OCI-LY7 (cell line): ENCODE data around the gene RBBP8. TPM values are rescaled to one million over a fixed set of nuclear protein-coding genes. Genes with fewer than 3 reads are reported as not detected.

Experiments
- BruUV-seq: library from RNA; stranded (reverse); fragments of 400-500 nt; replicated peaks from 2 replicates; lab custom pipeline; 2021; lab: Mats Ljungman, UMichigan
- CTCF ChIA-PET: fragments of 300-600 bp; sonication (Branson Sonifier 250); formaldehyde crosslinking; loops from one replicate; lab custom pipeline; 2022; ENCODE audit warnings: antibody characterized with exemption; ENCODE audit not compliant: unreplicated experiment; lab: Charles Lee
- POLR2A ChIA-PET: fragments of 300-600 bp; sonication (Branson Sonifier 250); formaldehyde crosslinking; loops from one replicate; lab custom pipeline; 2022; ENCODE audit warnings: antibody characterized with exemption; lab: Charles Lee
- DNase-seq: peaks from one replicate; pipeline ENCODE4 v3.0.0-alpha.2; 2015; ENCODE audit warnings: low spot score
- H2AFZ ChIP-seq: fragments of 200-600 bp; sonication (generic), shearing (Covaris generic); 2 replicates; pipeline ENCODE4 v1.6.1; 2014; ENCODE audit warnings: mild to moderate bottlenecking, antibody characterized with exemption, low read length, moderate library complexity
- H3K27ac ChIP-seq: fragments of 200-600 bp; sonication (generic); 2 replicates; pipeline ENCODE4 v1.5.1; 2014; ENCODE audit warnings: mixed run types, low read depth, mild to moderate bottlenecking, moderate library complexity, low read length, inconsistent platforms; ENCODE audit not compliant: poor library complexity, severe bottlenecking
- H3K36me3 ChIP-seq: fragments of 200-600 bp; sonication (generic); 2 replicates; pipeline ENCODE4 v1.6.1; 2014; ENCODE audit warnings: mild to moderate bottlenecking, antibody characterized with exemption, low read length, moderate library complexity, mixed read lengths; ENCODE audit not compliant: insufficient read depth
- H3K4me1 ChIP-seq: fragments of 200-600 bp; sonication (generic); 2 replicates; pipeline ENCODE4 v1.5.1; 2014; ENCODE audit warnings: mild to moderate bottlenecking, low read length; ENCODE audit not compliant: insufficient read depth, poor library complexity, severe bottlenecking
- H3K4me2 ChIP-seq: fragments of 200-600 bp; sonication (generic); 2 replicates; pipeline ENCODE4 v1.6.1; 2014; ENCODE audit warnings: mild to moderate bottlenecking, low read length
- H3K4me3 ChIP-seq: fragments of 200-600 bp; sonication (generic); 2 replicates; pipeline ENCODE4 v1.5.1; 2014; ENCODE audit warnings: mild to moderate bottlenecking, low read depth, low read length; ENCODE audit not compliant: poor library complexity, severe bottlenecking
- H3K79me2 ChIP-seq: fragments of 200-600 bp; sonication (generic); 2 replicates; pipeline ENCODE4 v1.6.1; 2016; ENCODE audit warnings: low read depth, mild to moderate bottlenecking, low read length, moderate library complexity, mixed read lengths; ENCODE audit not compliant: insufficient read depth
- H3K9me2 ChIP-seq: fragments of 200-600 bp; sonication (generic); 2 replicates; pipeline ENCODE4 v1.6.1; 2016; ENCODE audit warnings: mild to moderate bottlenecking, low read length, mixed read lengths; ENCODE audit not compliant: insufficient read depth
- H3K9me3 ChIP-seq: fragments of 200-600 bp; sonication (generic); 2 replicates; pipeline ENCODE4 v1.6.1; 2014; ENCODE audit warnings: mild to moderate bottlenecking, mixed run types, low read length, mixed read lengths
- H4K20me1 ChIP-seq: fragments of 200-600 bp; sonication (generic); 2 replicates; pipeline ENCODE4 v1.6.1; 2014; ENCODE audit warnings: mild to moderate bottlenecking, antibody characterized with exemption, low read length, moderate library complexity, mixed read lengths; ENCODE audit not compliant: insufficient read depth
- EZH2phosphoT487 ChIP-seq: fragments of 200-600 bp; sonication (generic); IDR thresholded peaks from 2 replicates; pipeline ENCODE4 v1.6.1; 2018; ENCODE audit warnings: low read depth, borderline replicate concordance, mild to moderate bottlenecking, mixed run types, antibody characterized with exemption, low read length, moderate library complexity, mixed read lengths
- intact Hi-C: fragments of 100-400 bp; cut with micrococcal nuclease; formaldehyde crosslinking; loops from one replicate; pipeline ENCODE4 v1.10.0; 2022; ENCODE audit not compliant: unreplicated experiment
- total RNA-seq, 2 experiments: library from RNA; depleted of rRNA in 1 of 2; stranded (reverse); fragments of >200 nt in 1 of 2; shearing (Covaris generic) in 1 of 2; gene quantifications; 2 replicates each; pipeline ENCODE4 v1.2.3, GENCODE V29; 2014 to 2022
- TF ChIP-seq, protein P1 (sequence below): fragments of 200-600 bp; sonication (generic); conservative IDR thresholded peaks from 2 replicates; pipeline ENCODE4 v1.5.1; 2014; ENCODE audit warnings: mild to moderate bottlenecking, antibody characterized with exemption, low read length, moderate library complexity, mixed read lengths

RBBP8 gene
- total RNA-seq, 2 experiments from 2014 or later: 51.0 to 86.0 TPM

DNA sequence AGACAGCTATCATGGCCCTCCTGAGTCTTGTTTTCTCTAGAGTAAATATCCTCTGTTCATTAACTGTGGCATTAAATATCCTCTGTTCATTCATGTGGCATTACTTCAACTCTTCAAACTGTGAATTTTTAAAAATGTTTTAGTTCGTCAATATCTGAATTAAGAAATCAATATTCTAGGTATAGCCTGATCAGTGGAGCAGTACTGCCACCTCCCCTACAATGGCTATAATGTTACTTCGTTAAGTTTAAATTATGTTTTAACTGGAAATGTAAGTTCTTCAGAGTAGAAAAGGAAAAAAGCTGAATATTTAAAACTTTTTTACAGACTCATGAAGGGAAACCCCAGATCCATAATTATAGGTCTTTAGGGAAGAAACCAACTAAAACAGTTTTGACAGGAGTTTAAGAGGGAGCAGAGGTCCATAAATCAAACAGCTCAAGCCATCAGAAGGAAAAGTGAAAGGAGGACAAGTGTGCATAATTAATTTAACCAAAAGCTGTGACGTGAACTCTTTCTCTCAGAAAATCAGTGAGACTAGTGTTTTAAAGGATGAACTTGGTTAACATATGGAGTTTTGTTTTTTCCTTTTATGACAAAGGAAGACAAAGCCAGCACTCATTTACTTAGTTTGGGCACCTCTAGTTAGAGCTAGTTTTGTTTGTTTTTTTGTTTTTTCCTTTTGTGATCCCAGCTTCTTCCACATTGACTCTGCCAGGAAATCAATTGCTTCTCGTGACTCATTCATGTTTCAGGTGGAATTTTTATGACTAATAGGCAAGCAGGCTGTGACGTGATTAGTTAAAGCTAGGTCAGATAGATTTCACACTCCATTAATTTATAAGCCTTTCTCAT, 44.9 kb downstream of the RBBP8 start:
- H3K9me3 ChIP-seq: no peaks in the 10 kb centered on the region
- ChIA-PET POLR2A (interaction anchor here (0.6 to 2.0 kb wide), 17 partner anchors 9 to 998 kb away, joined by 3 to 24 read pairs (median 3); partner anchors contain the start of gene RBBP8), CTCF (no interaction called here)
- H3K9me2 ChIP-seq: no peaks in the 10 kb centered on the region
- BruUV-seq: TSS peak; percentile 16
- H2AFZ ChIP-seq: no peak overlapping the region
- TF ChIP-seq, protein P1, sequence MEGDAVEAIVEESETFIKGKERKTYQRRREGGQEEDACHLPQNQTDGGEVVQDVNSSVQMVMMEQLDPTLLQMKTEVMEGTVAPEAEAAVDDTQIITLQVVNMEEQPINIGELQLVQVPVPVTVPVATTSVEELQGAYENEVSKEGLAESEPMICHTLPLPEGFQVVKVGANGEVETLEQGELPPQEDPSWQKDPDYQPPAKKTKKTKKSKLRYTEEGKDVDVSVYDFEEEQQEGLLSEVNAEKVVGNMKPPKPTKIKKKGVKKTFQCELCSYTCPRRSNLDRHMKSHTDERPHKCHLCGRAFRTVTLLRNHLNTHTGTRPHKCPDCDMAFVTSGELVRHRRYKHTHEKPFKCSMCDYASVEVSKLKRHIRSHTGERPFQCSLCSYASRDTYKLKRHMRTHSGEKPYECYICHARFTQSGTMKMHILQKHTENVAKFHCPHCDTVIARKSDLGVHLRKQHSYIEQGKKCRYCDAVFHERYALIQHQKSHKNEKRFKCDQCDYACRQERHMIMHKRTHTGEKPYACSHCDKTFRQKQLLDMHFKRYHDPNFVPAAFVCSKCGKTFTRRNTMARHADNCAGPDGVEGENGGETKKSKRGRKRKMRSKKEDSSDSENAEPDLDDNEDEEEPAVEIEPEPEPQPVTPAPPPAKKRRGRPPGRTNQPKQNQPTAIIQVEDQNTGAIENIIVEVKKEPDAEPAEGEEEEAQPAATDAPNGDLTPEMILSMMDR: no peak
- TF ChIP-seq EZH2phosphoT487: no peak
- peaks cover 8% of the 10 kb centered on the region; the same call in 1 of the 2 replicates for H4K20me1 ChIP-seq
- peaks cover 93% of the 10 kb centered on the region for H3K36me3 ChIP-seq
- H3K27ac ChIP-seq: no peak overlapping the region
- H3K4me3 ChIP-seq: no peak overlapping the region
- H3K4me2 ChIP-seq: no peak overlapping the region
- peaks cover 3% of the 10 kb centered on the region; the same call in 1 of the 2 replicates for H3K79me2 ChIP-seq
- no peak for DNase-seq
- intact Hi-C loops: loop anchor here (5.0 kb wide), 1 partner anchor 36 kb away; no protein-coding TSS in a partner anchor
- H3K4me1 ChIP-seq: peaks cover 6% of the 10 kb centered on the region

DNA sequence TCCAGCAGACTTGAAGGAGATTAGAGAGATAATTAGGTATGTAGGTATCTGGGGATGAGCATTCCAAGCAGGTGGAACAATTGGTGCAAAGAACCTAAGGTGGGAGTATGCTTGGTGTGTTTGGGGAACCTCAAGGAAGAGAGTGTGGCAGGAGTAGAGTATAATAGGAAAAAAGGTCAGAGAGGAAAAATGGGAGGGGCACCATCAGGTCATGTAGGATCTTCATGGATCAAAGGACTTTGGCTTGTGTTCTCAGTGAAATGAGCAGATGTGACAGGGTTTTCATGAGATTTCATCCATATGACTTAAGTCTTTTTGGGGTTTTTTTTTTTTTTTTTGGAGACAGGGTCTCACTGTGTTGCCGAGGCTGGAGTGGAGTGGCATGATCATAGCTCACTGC, 47.3 kb downstream of the RBBP8 start:
- Histone ChIP-seq H2AFZ (no peak overlapping the region), H3K9me3 (no peaks in the 10 kb centered on the region), H3K4me1 (peaks cover 6% of the 10 kb centered on the region), H3K4me2 (no peak overlapping the region), H3K27ac (no peak overlapping the region), H3K79me2 (no peaks in the 10 kb centered on the region), H3K36me3 (peaks cover 91% of the 10 kb centered on the region), H3K9me2 (no peaks in the 10 kb centered on the region), H4K20me1 (0 out of 2 replicates have a peak, but pooled peaks cover 5% of the 10 kb centered on the region), H3K4me3 (no peak overlapping the region)
- ChIA-PET POLR2A (interaction anchor here (0.7 kb wide), 1 partner anchor 537 kb away, joined by 3 read pairs; no protein-coding TSS in a partner anchor), CTCF (interaction anchor here (0.6 kb wide), 1 partner anchor 423 kb away, joined by 5 read pairs; no protein-coding TSS in a partner anchor)
- BruUV-seq: no TSS peak
- intact Hi-C loops: no loop called here
- no peak for DNase-seq
- TF ChIP-seq, protein P1: no peak
- no peak for TF ChIP-seq EZH2phosphoT487
